ENCODE measurements around the gene HERPUD2. TPM values are rescaled to one million over a fixed set of nuclear protein-coding genes. Genes with fewer than 3 reads are reported as not detected.

The HERPUD2 gene
- total RNA-seq, 1 donor from 2014 or later, result 19.8 TPM

- H3K4me1 ChIP-seq (ENCODE audit: control insufficient read depth in 3 of 3, insufficient read depth in 3 of 3, low read length in 3 of 3), result peaks cover 11 to 24% (median 23%) of the 10 kb centered on the region in 3 donors
- H3K9ac ChIP-seq (ENCODE audit: low read depth in 1 of 3, low read length in 3 of 3), result peak overlapping the region; percentile 69 to 73 (median 69)
- peak overlapping the region; percentile 67 for H3K27ac ChIP-seq (ENCODE audit: low read depth, low read length)
- H3K36me3 ChIP-seq (ENCODE audit: control insufficient read depth in 3 of 3, insufficient read depth in 3 of 3, low read length in 3 of 3), result no peaks in the 10 kb centered on the region
- no peaks in the 10 kb centered on the region for H3K27me3 ChIP-seq (ENCODE audit: control insufficient read depth in 3 of 3, insufficient read depth in 3 of 3, low read length in 3 of 3)
- no peaks in the 10 kb centered on the region for H3K9me3 ChIP-seq (ENCODE audit: control insufficient read depth in 3 of 3, low read length in 3 of 3)
- peak overlapping the region; percentile 49 to 71 (median 56) for H3K4me3 ChIP-seq (ENCODE audit: low read length in 3 of 3)
Observed at GRCh38 chr7:35716038-35716803, 21.3 kb upstream of the HERPUD2 start.

- H3K4me3 ChIP-seq (ENCODE audit: low read length in 3 of 3), result no peak overlapping the region
- no peaks in the 10 kb centered on the region for H3K9me3 ChIP-seq (ENCODE audit: control insufficient read depth in 3 of 3, low read length in 3 of 3)
- peaks cover 10 to 19% (median 15%) of the 10 kb centered on the region in 3 donors for H3K4me1 ChIP-seq (ENCODE audit: control insufficient read depth in 3 of 3, insufficient read depth in 3 of 3, low read length in 3 of 3)
- H3K27me3 ChIP-seq (ENCODE audit: control insufficient read depth in 3 of 3, insufficient read depth in 3 of 3, low read length in 3 of 3), result no peaks in the 10 kb centered on the region
- no peak overlapping the region for H3K27ac ChIP-seq (ENCODE audit: low read depth, low read length)
- no peak overlapping the region for H3K9ac ChIP-seq (ENCODE audit: low read depth in 1 of 3, low read length in 3 of 3)
- no peaks in the 10 kb centered on the region for H3K36me3 ChIP-seq (ENCODE audit: control insufficient read depth in 3 of 3, insufficient read depth in 3 of 3, low read length in 3 of 3)
Observed at GRCh38 chr7:35714862-35715261, 19.9 kb upstream of the HERPUD2 start.

GRCh38 chr7:35714407-35714806 is 19.5 kb upstream of the HERPUD2 start:
- Histone ChIP-seq H3K9me3 (ENCODE audit: control insufficient read depth in 3 of 3, low read length in 3 of 3) (no peaks in the 10 kb centered on the region), H3K4me1 (ENCODE audit: control insufficient read depth in 3 of 3, insufficient read depth in 3 of 3, low read length in 3 of 3) (peaks cover 10 to 16% (median 14%) of the 10 kb centered on the region in 3 donors), H3K9ac (ENCODE audit: low read depth in 1 of 3, low read length in 3 of 3) (no peak overlapping the region), H3K27ac (ENCODE audit: low read depth, low read length) (no peak overlapping the region), H3K27me3 (ENCODE audit: control insufficient read depth in 3 of 3, insufficient read depth in 3 of 3, low read length in 3 of 3) (no peaks in the 10 kb centered on the region), H3K36me3 (ENCODE audit: control insufficient read depth in 3 of 3, insufficient read depth in 3 of 3, low read length in 3 of 3) (no peaks in the 10 kb centered on the region), H3K4me3 (ENCODE audit: low read length in 3 of 3) (no peak overlapping the region)

GRCh38 chr7:35712563-35713226 is 17.8 kb upstream of the HERPUD2 start:
- no peaks in the 10 kb centered on the region for H3K27me3 ChIP-seq (ENCODE audit: control insufficient read depth in 3 of 3, insufficient read depth in 3 of 3, low read length in 3 of 3)
- no peak overlapping the region for H3K27ac ChIP-seq (ENCODE audit: low read depth, low read length)
- no peaks in the 10 kb centered on the region for H3K36me3 ChIP-seq (ENCODE audit: control insufficient read depth in 3 of 3, insufficient read depth in 3 of 3, low read length in 3 of 3)
- H3K4me1 ChIP-seq (ENCODE audit: control insufficient read depth in 3 of 3, insufficient read depth in 3 of 3, low read length in 3 of 3), result peaks cover 7 to 16% (median 8%) of the 10 kb centered on the region in 3 donors
- no peaks in the 10 kb centered on the region for H3K9me3 ChIP-seq (ENCODE audit: control insufficient read depth in 3 of 3, low read length in 3 of 3)
- no peak overlapping the region for H3K9ac ChIP-seq (ENCODE audit: low read depth in 1 of 3, low read length in 3 of 3)
- H3K4me3 ChIP-seq (ENCODE audit: low read length in 3 of 3), result no peak overlapping the region

GRCh38 chr7:35707422-35707821 is 12.5 kb upstream of the HERPUD2 start:
- no peaks in the 10 kb centered on the region for H3K36me3 ChIP-seq (ENCODE audit: control insufficient read depth in 3 of 3, insufficient read depth in 3 of 3, low read length in 3 of 3)

GRCh38 chr7:35705932-35706461 is 11.1 kb upstream of the HERPUD2 start:
- Histone ChIP-seq H3K27ac (ENCODE audit: low read depth, low read length) (no peak overlapping the region), H3K4me1 (ENCODE audit: control insufficient read depth in 3 of 3, insufficient read depth in 3 of 3, low read length in 3 of 3) (peaks cover 0 to 4% (median 2%) of the 10 kb centered on the region in 3 donors), H3K9me3 (ENCODE audit: control insufficient read depth in 3 of 3, low read length in 3 of 3) (no peaks in the 10 kb centered on the region), H3K4me3 (ENCODE audit: low read length in 3 of 3) (no peak overlapping the region), H3K27me3 (ENCODE audit: control insufficient read depth in 3 of 3, insufficient read depth in 3 of 3, low read length in 3 of 3) (no peaks in the 10 kb centered on the region), H3K9ac (ENCODE audit: low read depth in 1 of 3, low read length in 3 of 3) (no peak overlapping the region), H3K36me3 (ENCODE audit: control insufficient read depth in 3 of 3, insufficient read depth in 3 of 3, low read length in 3 of 3) (no peaks in the 10 kb centered on the region)

More at GRCh38 chr7:35707422-35707821, 12.5 kb upstream of the HERPUD2 start:
- Histone ChIP-seq H3K27ac (ENCODE audit: low read depth, low read length) (no peak overlapping the region), H3K9me3 (ENCODE audit: control insufficient read depth in 3 of 3, low read length in 3 of 3) (no peaks in the 10 kb centered on the region), H3K4me1 (ENCODE audit: control insufficient read depth in 3 of 3, insufficient read depth in 3 of 3, low read length in 3 of 3) (peaks cover 0 to 4% (median 2%) of the 10 kb centered on the region in 3 donors), H3K4me3 (ENCODE audit: low read length in 3 of 3) (no peak overlapping the region), H3K9ac (ENCODE audit: low read depth in 1 of 3, low read length in 3 of 3) (no peak overlapping the region), H3K27me3 (ENCODE audit: control insufficient read depth in 3 of 3, insufficient read depth in 3 of 3, low read length in 3 of 3) (no peaks in the 10 kb centered on the region)

GRCh38 chr7:35704261-35704660 is 9.3 kb upstream of the HERPUD2 start:
- Histone ChIP-seq H3K9me3 (ENCODE audit: control insufficient read depth in 3 of 3, low read length in 3 of 3) (no peaks in the 10 kb centered on the region), H3K27me3 (ENCODE audit: control insufficient read depth in 3 of 3, insufficient read depth in 3 of 3, low read length in 3 of 3) (no peaks in the 10 kb centered on the region), H3K4me1 (ENCODE audit: control insufficient read depth in 3 of 3, insufficient read depth in 3 of 3, low read length in 3 of 3) (peaks cover 0 to 4% (median 2%) of the 10 kb centered on the region in 3 donors), H3K36me3 (ENCODE audit: control insufficient read depth in 3 of 3, insufficient read depth in 3 of 3, low read length in 3 of 3) (no peaks in the 10 kb centered on the region), H3K27ac (ENCODE audit: low read depth, low read length) (no peak overlapping the region), H3K9ac (ENCODE audit: low read depth in 1 of 3, low read length in 3 of 3) (no peak overlapping the region), H3K4me3 (ENCODE audit: low read length in 3 of 3) (no peak overlapping the region)

- no peak overlapping the region for H3K4me3 ChIP-seq (ENCODE audit: low read length in 3 of 3)
- no peak overlapping the region for H3K9ac ChIP-seq (ENCODE audit: low read depth in 1 of 3, low read length in 3 of 3)
- no peaks in the 10 kb centered on the region for H3K27me3 ChIP-seq (ENCODE audit: control insufficient read depth in 3 of 3, insufficient read depth in 3 of 3, low read length in 3 of 3)
- H3K4me1 ChIP-seq (ENCODE audit: control insufficient read depth in 3 of 3, insufficient read depth in 3 of 3, low read length in 3 of 3), result peaks cover 0 to 4% (median 0%) of the 10 kb centered on the region in 3 donors
- H3K36me3 ChIP-seq (ENCODE audit: control insufficient read depth in 3 of 3, insufficient read depth in 3 of 3, low read length in 3 of 3), result no peaks in the 10 kb centered on the region
- H3K27ac ChIP-seq (ENCODE audit: low read depth, low read length), result no peak overlapping the region
- no peaks in the 10 kb centered on the region for H3K9me3 ChIP-seq (ENCODE audit: control insufficient read depth in 3 of 3, low read length in 3 of 3)
Observed at GRCh38 chr7:35702541-35702940, 7.6 kb upstream of the HERPUD2 start.

- Histone ChIP-seq H3K9me3 (ENCODE audit: control insufficient read depth in 3 of 3, low read length in 3 of 3) (no peaks in the 10 kb centered on the region), H3K4me1 (ENCODE audit: control insufficient read depth in 3 of 3, insufficient read depth in 3 of 3, low read length in 3 of 3) (peaks cover 0 to 6% (median 0%) of the 10 kb centered on the region in 3 donors), H3K9ac (ENCODE audit: low read depth in 1 of 3, low read length in 3 of 3) (no peak overlapping the region), H3K4me3 (ENCODE audit: low read length in 3 of 3) (no peak overlapping the region), H3K36me3 (ENCODE audit: control insufficient read depth in 3 of 3, insufficient read depth in 3 of 3, low read length in 3 of 3) (peaks cover 2 to 3% (median 2%) of the 10 kb centered on the region in 3 donors), H3K27me3 (ENCODE audit: control insufficient read depth in 3 of 3, insufficient read depth in 3 of 3, low read length in 3 of 3) (no peaks in the 10 kb centered on the region), H3K27ac (ENCODE audit: low read depth, low read length) (no peak overlapping the region)
Observed at GRCh38 chr7:35701287-35701900, 6.5 kb upstream of the HERPUD2 start.
